Panc1 (cell line): Measurements from ENCODE around the gene SLC7A6. TPM values are rescaled to one million over a fixed set of nuclear protein-coding genes. Genes with fewer than 3 reads are reported as not detected.
A peak's percentile ranks its signal among the peaks of the same experiment; 100 is the strongest.

Experiments used
- ATAC-seq: fragments of 200-7000 bp; cut with Tn5 transposase; 2 replicates; pipeline ENCODE4 v1.9.1; 2020; ENCODE audit warnings: mild to moderate bottlenecking, moderate library complexity
- BruUV-seq: library from RNA; stranded (reverse); fragments of 400-500 nt; replicated peaks from 2 replicates; lab custom pipeline; 2021; lab: Mats Ljungman, UMichigan
- CTCF ChIA-PET: fragments of 300-600 bp; sonication (Branson Sonifier 250); formaldehyde crosslinking; loops from one replicate; lab custom pipeline; 2022; ENCODE audit warnings: antibody characterized with exemption; lab: Charles Lee
- POLR2A ChIA-PET: fragments of 300-600 bp; sonication (Branson Sonifier 250); formaldehyde crosslinking; loops from one replicate; lab custom pipeline; 2022; ENCODE audit warnings: antibody characterized with exemption; lab: Charles Lee
- DNase-seq: peaks from one replicate; pipeline ENCODE4 v3.0.0-alpha.2; 2010; ENCODE audit warnings: low read depth, low spot score
- H3K27ac ChIP-seq: 2 replicates; pipeline ENCODE4 v1.5.1; 2011; ENCODE audit warnings: mild to moderate bottlenecking, low read length, inconsistent platforms
- H3K27me3 ChIP-seq: fragments of 200-500 bp; sonication (Bioruptor generic); 2 replicates; pipeline ENCODE4 v1.6.0; 2014; ENCODE audit warnings: low read length, inconsistent platforms; ENCODE audit not compliant: control insufficient read depth, insufficient read depth
- H3K36me3 ChIP-seq: fragments of 200-500 bp; sonication (Bioruptor generic); 2 replicates; pipeline ENCODE4 v1.5.1; 2014; ENCODE audit warnings: inconsistent platforms, mild to moderate bottlenecking, low read length, moderate library complexity; ENCODE audit not compliant: control insufficient read depth, insufficient read depth
- H3K4me1 ChIP-seq: 2 replicates; pipeline ENCODE4 v1.5.1; 2011; ENCODE audit warnings: inconsistent platforms, mild to moderate bottlenecking, low read length, moderate library complexity; ENCODE audit not compliant: control insufficient read depth, insufficient read depth
- H3K4me3 ChIP-seq, 2 experiments: 2 replicates each; pipeline ENCODE4 v1.5.1; 2011 to 2012; ENCODE audit warnings: low read depth in 2 of 2, low read length in 2 of 2, mild to moderate bottlenecking in 2 of 2, inconsistent platforms in 1 of 2, moderate library complexity in 1 of 2
- H3K9me3 ChIP-seq: fragments of 200-500 bp; sonication (Bioruptor generic); 2 replicates; pipeline ENCODE4 v1.5.1; 2014; ENCODE audit warnings: low read depth, mild to moderate bottlenecking, inconsistent platforms, low read length, moderate library complexity; ENCODE audit not compliant: control insufficient read depth, insufficient read depth
- POLR2AphosphoS5 ChIP-seq: IDR thresholded peaks from 2 replicates; pipeline ENCODE4 v1.6.1; 2012; ENCODE audit warnings: mild to moderate bottlenecking, low read depth, low read length, moderate library complexity
- SIN3A ChIP-seq: IDR thresholded peaks from 2 replicates; pipeline ENCODE4 v1.6.1; 2012; ENCODE audit warnings: low read depth, mild to moderate bottlenecking, low read length, moderate library complexity, borderline replicate concordance; ENCODE audit not compliant: insufficient read depth
- TCF7L2 ChIP-seq: IDR thresholded peaks from 2 replicates; pipeline ENCODE4 v1.6.1; 2011; ENCODE audit warnings: mild to moderate bottlenecking, low read depth, low read length, inconsistent platforms
- in situ Hi-C: cut with HindIII; loops from 2 replicates; pipeline ENCODE4 v1.10.0; 2016; ENCODE audit warnings: low sequenced_read_pairs, low pct_unique_long_range_greater_than_20kb
- intact Hi-C: fragments of 100-400 bp; cut with micrococcal nuclease; formaldehyde crosslinking; loops from one replicate; pipeline ENCODE4 v1.10.0; 2022; ENCODE audit not compliant: unreplicated experiment
- total RNA-seq: library from RNA; stranded (reverse); gene quantifications from one replicate; pipeline ENCODE4 v1.2.1, GENCODE V29; 2021; ENCODE audit not compliant: unreplicated experiment
- TF ChIP-seq, protein P1 (sequence below): fragments of 450-650 bp; IDR thresholded peaks from 2 replicates; pipeline ENCODE4 v1.5.1; 2017; ENCODE audit warnings: mild to moderate bottlenecking
- TF ChIP-seq, protein P2 (sequence below), 2 experiments: IDR thresholded peaks; 2 replicates each; pipeline ENCODE4 v1.6.1; 2011 to 2012; ENCODE audit warnings: low read depth in 2 of 2, control low read depth in 1 of 2, low read length in 1 of 2, mild to moderate bottlenecking in 1 of 2, moderate library complexity in 1 of 2; ENCODE audit not compliant: insufficient read depth in 1 of 2

SLC7A6 gene
- total RNA-seq, 1 experiment from 2014 or later, result 58.9 TPM

DNA sequence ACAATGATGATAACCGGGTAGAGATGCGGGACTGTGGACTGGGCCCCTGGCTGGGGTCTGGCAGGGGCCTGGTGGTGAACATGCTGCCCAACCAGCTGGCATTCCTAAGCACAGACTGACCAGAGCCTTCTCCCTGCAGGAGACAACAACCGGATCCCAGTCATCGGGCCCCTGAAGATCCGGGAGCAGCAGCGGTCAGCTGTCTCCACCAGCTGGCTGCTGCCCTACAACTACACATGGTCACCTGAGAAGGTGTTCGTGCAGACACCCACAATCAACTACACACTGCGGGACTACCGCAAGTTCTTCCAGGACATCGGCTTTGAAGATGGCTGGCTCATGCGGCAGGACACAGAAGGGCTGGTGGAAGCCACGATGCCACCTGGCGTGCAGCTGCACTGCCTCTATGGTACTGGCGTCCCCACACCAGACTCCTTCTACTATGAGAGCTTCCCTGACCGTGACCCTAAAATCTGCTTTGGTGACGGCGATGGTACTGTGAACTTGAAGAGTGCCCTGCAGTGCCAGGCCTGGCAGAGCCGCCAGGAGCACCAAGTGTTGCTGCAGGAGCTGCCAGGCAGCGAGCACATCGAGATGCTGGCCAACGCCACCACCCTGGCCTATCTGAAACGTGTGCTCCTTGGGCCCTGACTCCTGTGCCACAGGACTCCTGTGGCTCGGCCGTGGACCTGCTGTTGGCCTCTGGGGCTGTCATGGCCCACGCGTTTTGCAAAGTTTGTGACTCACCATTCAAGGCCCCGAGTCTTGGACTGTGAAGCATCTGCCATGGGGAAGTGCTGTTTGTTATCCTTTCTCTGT is 5.1 kb upstream of the SLC7A6 start:
- no TSS peak for BruUV-seq
- Histone ChIP-seq H3K9me3 (no peaks in the 10 kb centered on the region), H3K27me3 (no peaks in the 10 kb centered on the region), H3K27ac (no peak overlapping the region), H3K36me3 (no peaks in the 10 kb centered on the region), H3K4me3 (no peak overlapping the region), H3K4me1 (no peaks in the 10 kb centered on the region; the same call in 1 of the 2 replicates)
- POLR2A ChIA-PET, result interaction anchor here (0.6 kb wide), 1 partner anchor 10 kb away, joined by 3 read pairs; no protein-coding TSS in a partner anchor
- TF ChIP-seq, protein P1, sequence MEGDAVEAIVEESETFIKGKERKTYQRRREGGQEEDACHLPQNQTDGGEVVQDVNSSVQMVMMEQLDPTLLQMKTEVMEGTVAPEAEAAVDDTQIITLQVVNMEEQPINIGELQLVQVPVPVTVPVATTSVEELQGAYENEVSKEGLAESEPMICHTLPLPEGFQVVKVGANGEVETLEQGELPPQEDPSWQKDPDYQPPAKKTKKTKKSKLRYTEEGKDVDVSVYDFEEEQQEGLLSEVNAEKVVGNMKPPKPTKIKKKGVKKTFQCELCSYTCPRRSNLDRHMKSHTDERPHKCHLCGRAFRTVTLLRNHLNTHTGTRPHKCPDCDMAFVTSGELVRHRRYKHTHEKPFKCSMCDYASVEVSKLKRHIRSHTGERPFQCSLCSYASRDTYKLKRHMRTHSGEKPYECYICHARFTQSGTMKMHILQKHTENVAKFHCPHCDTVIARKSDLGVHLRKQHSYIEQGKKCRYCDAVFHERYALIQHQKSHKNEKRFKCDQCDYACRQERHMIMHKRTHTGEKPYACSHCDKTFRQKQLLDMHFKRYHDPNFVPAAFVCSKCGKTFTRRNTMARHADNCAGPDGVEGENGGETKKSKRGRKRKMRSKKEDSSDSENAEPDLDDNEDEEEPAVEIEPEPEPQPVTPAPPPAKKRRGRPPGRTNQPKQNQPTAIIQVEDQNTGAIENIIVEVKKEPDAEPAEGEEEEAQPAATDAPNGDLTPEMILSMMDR, result no peak
- TF ChIP-seq, protein P2, sequence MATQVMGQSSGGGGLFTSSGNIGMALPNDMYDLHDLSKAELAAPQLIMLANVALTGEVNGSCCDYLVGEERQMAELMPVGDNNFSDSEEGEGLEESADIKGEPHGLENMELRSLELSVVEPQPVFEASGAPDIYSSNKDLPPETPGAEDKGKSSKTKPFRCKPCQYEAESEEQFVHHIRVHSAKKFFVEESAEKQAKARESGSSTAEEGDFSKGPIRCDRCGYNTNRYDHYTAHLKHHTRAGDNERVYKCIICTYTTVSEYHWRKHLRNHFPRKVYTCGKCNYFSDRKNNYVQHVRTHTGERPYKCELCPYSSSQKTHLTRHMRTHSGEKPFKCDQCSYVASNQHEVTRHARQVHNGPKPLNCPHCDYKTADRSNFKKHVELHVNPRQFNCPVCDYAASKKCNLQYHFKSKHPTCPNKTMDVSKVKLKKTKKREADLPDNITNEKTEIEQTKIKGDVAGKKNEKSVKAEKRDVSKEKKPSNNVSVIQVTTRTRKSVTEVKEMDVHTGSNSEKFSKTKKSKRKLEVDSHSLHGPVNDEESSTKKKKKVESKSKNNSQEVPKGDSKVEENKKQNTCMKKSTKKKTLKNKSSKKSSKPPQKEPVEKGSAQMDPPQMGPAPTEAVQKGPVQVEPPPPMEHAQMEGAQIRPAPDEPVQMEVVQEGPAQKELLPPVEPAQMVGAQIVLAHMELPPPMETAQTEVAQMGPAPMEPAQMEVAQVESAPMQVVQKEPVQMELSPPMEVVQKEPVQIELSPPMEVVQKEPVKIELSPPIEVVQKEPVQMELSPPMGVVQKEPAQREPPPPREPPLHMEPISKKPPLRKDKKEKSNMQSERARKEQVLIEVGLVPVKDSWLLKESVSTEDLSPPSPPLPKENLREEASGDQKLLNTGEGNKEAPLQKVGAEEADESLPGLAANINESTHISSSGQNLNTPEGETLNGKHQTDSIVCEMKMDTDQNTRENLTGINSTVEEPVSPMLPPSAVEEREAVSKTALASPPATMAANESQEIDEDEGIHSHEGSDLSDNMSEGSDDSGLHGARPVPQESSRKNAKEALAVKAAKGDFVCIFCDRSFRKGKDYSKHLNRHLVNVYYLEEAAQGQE (IDR thresholded peaks at IDR 0.05; ENCODE audit: insufficient read depth in 1 of 2, low read depth in 2 of 2, low read length in 1 of 2), result no peak
- TF ChIP-seq TCF7L2, result no peak
- no peak for TF ChIP-seq SIN3A
- no peak for TF ChIP-seq POLR2AphosphoS5
- CTCF ChIA-PET, result no interaction called here
- intact Hi-C loops, result no loop called here
- no peak for ATAC-seq
- no peak for DNase-seq
- in situ Hi-C loops, result no loop called here

DNA sequence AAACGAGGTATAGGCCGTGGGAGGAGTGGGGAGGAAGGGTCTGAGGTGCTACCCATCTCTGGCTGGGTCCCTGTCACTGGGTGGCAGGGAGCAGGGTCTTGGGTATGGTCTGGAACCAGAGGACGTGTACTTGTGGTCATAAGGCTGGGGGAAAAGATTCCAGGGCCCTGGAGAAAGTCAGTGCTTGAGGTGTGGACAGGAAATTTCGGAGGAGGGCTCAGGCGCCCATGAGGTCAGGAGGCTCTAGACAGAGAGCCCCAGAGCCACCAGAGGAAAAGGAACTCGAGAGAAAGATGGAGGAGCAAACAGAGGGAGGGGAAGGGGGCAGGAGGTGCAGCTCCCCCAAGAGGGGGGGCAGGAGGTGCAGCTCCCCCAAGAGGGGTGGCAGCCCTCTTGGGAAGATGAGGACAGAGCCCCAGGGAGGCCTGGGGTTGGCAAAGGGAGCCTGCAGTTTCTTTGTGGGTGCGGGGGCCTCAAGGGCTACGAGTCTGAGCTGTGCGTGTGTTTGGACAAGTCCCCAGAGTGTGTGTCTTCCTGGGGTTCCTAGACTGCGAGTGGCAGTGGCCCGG is 683 bp upstream of the SLC7A6 start:
- H3K4me3 ChIP-seq, result peak overlapping the region; percentile 57 to 76
- ChIA-PET CTCF (interaction anchor here (0.7 to 1.3 kb wide), 6 partner anchors 16 to 64 kb away, joined by 3 to 10 read pairs (median 4); no protein-coding TSS in a partner anchor), POLR2A (interaction anchor here (0.5 to 0.7 kb wide), 2 partner anchors 10 to 54 kb away, joined by 3 to 14 read pairs; no protein-coding TSS in a partner anchor)
- peak overlapping the region; percentile 83 for H3K27ac ChIP-seq
- in situ Hi-C loops (no loop called here), intact Hi-C loops (loop anchor here (5.0 kb wide), 1 partner anchor 64 kb away; no protein-coding TSS in a partner anchor)
- no peaks in the 10 kb centered on the region for H3K27me3 ChIP-seq
- ATAC-seq, result no peak
- DNase-seq, result no peak
- peaks cover 17% of the 10 kb centered on the region for H3K4me1 ChIP-seq
- no peaks in the 10 kb centered on the region for H3K9me3 ChIP-seq
- no TSS peak for BruUV-seq
- TF ChIP-seq TCF7L2 (no peak), SIN3A (no peak), POLR2AphosphoS5 (no peak)
- TF ChIP-seq, protein P1, result no peak
- TF ChIP-seq, protein P2 (IDR thresholded peaks at IDR 0.05; ENCODE audit: insufficient read depth in 1 of 2, low read depth in 2 of 2, low read length in 1 of 2), result no peak
- no peaks in the 10 kb centered on the region; the same call in 1 of the 2 replicates for H3K36me3 ChIP-seq
